Right forelimb (tissue), 1 donor: ENCODE results near the gene RNASE13.
A peak's percentile ranks its signal among the peaks of the same experiment; 100 is the strongest.
"Not testable (repeated sequence)": the region's sequence is repeated elsewhere in the genome, so short reads cannot be mapped to it uniquely, and the experiment has no call there.

ENCODE experiments used
- DNase-seq: peaks from one replicate; pipeline ENCODE4 v3.0.0-alpha.2; 2018

The RNASE13 gene

GRCh38 chr14:21040941-21041340, 6.3 kb upstream of the RNASE13 start:
- not testable (repeated sequence) for DNase-seq

- DNase-seq = no peak
These were observed 5.8 kb upstream of the RNASE13 start for GRCh38 chr14:21040370-21040925.

GRCh38 chr14:21039585-21040369, 5.2 kb upstream of the RNASE13 start:
- peak; percentile 69 for DNase-seq

DNA sequence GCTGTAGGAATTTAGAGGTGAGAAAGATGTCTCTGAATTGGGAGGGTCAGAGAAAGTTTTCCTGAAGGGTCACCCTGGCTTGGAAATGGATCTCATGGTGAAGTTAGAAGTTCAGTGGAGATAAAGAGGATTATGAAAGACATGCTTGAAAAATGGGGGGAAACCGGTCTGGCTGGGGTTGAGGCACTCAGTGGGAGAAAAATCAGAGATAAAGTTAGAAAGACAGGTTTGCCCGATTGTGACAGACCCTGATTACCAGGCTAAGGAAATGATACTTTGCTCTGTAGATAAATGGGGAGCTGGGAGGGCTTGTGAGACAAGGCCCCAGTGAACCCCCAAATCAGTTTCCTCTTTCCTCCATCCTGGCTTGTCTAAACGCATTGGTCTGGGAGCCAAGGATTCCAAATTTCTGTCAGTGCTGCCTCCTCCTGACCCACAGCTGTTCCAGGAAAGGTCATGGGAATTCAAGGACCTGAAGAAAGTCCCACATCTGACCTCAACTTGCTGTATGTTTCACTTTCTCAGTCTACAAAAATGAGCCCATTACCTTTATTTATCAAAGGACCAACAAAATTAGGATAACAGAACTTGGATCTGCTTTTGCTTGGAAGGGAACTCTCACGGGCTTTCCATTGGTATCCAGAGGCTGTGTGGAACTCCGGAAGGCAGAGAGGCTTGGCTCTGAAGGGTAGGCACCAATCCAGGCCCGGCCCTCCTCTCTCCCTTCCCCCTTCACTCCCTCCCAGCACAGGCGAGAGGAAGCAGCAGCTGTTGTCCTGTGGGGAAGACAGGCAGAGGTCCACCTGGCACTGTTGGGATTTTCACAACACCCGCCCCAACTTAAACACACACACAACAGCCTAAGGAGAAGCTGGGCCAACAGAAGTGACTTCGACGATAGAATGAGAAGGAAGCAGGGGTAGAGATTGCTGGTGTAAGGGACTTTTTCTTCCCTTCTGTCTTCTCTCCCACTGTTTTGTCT, 4.1 kb upstream of the RNASE13 start:
- DNase-seq = peak; percentile 84

- no peak for DNase-seq
These were observed 2.5 kb upstream of the RNASE13 start for GRCh38 chr14:21037156-21037555.

- DNase-seq = no peak
These were observed 2.1 kb upstream of the RNASE13 start for GRCh38 chr14:21036751-21037150.

GRCh38 chr14:21033133-21033698, 1.4 kb downstream of the RNASE13 start:
- no peak for DNase-seq

GRCh38 chr14:21032326-21033132, 2.1 kb downstream of the RNASE13 start:
- no peak for DNase-seq

DNA sequence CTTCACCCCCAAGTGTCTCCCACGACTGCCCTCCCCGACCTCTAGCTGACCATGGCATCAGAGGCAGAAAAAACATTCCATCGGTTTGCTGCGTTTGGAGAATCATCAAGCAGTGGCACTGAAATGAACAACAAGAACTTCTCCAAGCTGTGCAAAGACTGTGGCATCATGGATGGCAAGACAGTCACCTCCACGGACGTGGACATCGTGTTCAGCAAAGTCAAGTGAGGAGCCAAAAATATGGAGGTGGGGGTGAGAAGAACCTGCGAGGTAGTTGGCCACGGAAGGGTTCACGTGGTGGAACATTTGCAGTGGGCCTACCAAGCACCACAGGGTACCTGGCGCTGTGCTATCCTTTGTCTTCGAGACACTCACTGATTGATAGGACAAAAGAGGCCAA, 4.1 kb downstream of the RNASE13 start:
- peak; percentile 12 for DNase-seq

DNA sequence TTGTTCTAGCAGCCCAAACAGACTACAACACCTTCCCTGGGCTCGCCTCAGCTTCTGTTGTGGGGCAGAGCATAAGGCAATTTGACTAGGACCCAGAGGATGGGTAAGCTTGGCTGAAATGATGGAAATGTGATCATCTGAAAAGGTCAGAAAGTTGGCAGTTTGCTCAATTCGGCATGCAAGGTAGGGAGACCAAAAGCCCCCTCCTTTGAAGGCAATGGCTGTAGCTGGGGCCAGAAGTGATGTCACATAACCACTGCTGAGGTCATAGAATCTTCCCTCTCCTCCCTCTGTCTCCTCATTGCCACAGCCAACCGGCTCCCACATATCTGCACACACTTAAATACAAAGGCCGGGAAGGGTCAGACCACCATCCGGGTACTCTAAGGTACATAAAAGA, 4.7 kb downstream of the RNASE13 start, which contains the start of gene TPPP2:
TSS of gene TPPP2 (plus strand) at position 301 of the 400 bp plus-strand sequence. CDS start 365 bp downstream, outside the sequence.
- peak; percentile 2 for DNase-seq

- DNase-seq = peak; percentile 37
These were observed 7.7 kb downstream of the RNASE13 start for GRCh38 chr14:21026988-21027315.

- peak; percentile 68 for DNase-seq
These were observed 8.2 kb downstream of the RNASE13 start for GRCh38 chr14:21026274-21026987.

GRCh38 chr14:21025371-21026273, 9.0 kb downstream of the RNASE13 start:
- peak; percentile 73 for DNase-seq

DNA sequence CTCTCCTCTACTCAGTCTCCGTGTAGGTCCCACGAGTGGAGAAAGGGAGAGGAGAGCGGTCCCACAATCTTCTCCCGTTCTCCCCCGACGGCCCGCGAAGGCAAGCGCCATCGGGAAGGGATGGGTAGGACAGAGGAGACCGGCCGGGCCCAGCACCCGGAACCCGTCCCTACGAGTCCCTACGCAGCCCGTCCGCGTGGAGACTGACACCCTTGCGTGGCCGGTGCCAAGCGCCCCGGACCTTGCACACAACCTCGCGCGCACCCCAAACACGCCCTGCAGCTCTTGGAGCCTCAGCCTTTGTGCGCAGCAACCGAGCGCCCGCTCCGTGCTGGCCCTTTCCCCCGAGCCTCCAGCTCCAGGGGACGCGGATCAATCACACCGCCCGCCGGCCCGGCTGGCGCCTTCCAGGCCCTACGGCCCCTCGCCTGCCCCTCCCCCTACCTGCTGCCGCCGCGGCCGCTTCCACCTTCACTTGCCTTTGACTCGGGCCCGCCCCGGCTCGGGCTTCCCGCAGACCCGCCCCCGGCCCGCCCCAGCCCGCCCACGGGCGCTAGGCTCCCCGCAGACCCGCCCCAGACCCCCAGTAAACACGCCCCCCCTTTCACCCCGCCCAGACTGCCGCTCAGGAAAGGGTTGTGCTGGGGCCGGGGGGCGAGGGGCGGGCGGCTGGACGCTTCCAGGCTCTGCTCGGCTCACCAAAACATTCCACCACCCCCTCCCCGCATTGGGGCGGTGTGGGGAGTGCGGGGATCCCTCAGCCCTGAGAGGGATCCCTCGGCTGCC, 9.8 kb downstream of the RNASE13 start, which contains the start of gene NDRG2:
TSS of gene NDRG2 (minus strand) at position 477 of the 786 bp plus-strand sequence. CDS start 1,746 bp downstream, outside the sequence.
- DNase-seq = peak; percentile 87

DNA sequence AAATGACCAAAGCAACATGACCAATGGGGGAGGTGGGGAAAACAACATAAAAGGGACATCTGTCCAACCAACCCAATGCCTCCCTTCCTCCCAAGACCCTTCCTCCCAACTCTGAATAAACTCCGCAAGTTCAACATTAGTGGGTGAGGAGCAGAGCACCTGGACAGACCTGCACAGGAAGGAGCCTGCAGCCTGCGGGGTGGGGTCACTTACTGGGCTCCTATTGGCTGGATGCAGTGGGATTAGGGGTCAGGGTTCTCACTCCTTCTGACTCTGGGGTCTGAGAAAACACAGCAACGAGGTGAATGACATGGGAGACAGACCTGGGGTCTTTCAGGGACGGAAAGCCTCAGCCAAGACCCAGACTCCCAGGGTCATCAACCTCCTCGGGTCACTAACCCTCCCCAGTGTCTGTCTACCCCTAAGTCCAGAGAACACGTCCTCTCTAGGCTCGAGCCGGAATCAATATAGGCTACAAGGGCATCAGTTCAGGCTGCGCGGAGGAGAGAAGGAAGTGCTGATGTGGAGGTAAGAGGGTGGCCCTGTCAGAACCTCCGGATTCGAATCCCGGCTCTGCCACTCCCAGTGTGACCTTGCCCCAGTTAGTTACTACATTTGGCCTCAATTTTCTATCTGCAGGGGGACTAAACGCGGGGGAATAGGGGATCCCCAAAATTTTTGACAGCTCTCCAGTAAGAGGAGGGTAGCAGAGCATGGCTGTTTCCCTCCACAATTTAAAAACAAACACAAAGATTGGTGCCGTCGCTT, 10.6 kb downstream of the RNASE13 start:
- peak; percentile 38 for DNase-seq

DNA sequence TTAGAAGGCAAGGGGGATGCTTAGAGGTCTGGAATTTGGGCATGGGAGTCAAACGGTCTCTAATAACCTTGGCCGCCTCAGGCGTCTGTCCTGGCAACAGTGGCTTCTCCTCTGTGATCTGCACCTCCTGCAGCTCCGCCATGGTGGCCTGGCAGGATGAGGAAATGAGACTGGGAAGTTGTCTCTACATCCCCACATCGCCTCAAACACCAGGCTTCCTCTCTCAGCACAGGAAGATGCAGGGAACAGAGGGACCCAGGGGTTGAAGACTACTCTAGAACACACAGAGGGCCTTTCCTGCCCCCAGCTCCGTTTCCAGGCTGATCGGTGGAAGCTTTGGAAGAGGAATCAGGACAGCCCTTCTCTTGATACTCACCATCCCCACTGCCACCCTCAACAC, 11.4 kb downstream of the RNASE13 start:
- peak; percentile 34 for DNase-seq

DNA sequence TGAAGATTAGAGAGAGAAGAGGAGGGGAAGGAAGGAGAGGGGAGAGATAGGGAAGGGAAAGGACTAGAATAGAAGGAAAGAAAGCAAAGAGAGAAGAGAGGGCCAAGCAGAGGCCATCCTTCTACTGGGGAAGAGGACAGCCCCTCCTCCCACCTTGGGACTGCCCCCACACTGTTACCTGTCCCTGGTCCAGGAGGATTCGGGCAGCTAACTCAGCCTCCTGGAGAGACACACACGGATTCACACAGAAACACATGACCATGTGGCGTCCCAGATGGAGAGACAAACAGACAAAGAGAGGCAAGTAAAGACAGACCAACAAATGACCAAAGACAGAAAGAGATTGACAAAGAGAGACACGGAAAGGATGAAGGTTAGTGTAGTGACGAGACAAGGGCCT, 11.9 kb downstream of the RNASE13 start:
- no peak for DNase-seq

GRCh38 chr14:21020977-21021545, 13.5 kb downstream of the RNASE13 start:
- no peak for DNase-seq
